MCF 10A (cell line): ENCODE data around the gene MGAT4A. TPM values are rescaled to one million over a fixed set of nuclear protein-coding genes. Genes with fewer than 3 reads are reported as not detected.

ENCODE experiments used
- BruUV-seq: library from RNA; stranded (reverse); fragments of 400-500 nt; replicated peaks from 2 replicates; lab custom pipeline; 2021; lab: Mats Ljungman, UMichigan
- CTCF ChIA-PET: fragments of 300-600 bp; sonication (Branson Sonifier 250); formaldehyde crosslinking; extraction: SDS; loops from one replicate; lab custom pipeline; 2021; ENCODE audit warnings: antibody characterized with exemption, inconsistent platforms; lab: Yijun Ruan, JAX
- POLR2A ChIA-PET: fragments of 300-600, 350-650 bp; sonication (Branson Sonifier 250); formaldehyde crosslinking; extraction: SDS; loops from one replicate; lab custom pipeline; 2020; ENCODE audit warnings: antibody characterized with exemption, inconsistent platforms; lab: Yijun Ruan, JAX
- DNase-seq: peaks from one replicate; pipeline ENCODE4 v3.0.0-alpha.2; 2018; ENCODE audit not compliant: unreplicated experiment
- H3K27ac Mint-ChIP-seq: one replicate; pipeline ENCODE4 v1.8.0; 2022; ENCODE audit warnings: mild to moderate bottlenecking, low read depth, mixed read lengths; ENCODE audit not compliant: unreplicated experiment
- H3K27me3 Mint-ChIP-seq: one replicate; pipeline ENCODE4 v1.8.0; 2022; ENCODE audit warnings: mixed read lengths; ENCODE audit not compliant: insufficient read depth, unreplicated experiment
- H3K36me3 Mint-ChIP-seq: one replicate; pipeline ENCODE4 v1.8.0; 2022; ENCODE audit warnings: mild to moderate bottlenecking, moderate library complexity, mixed read lengths; ENCODE audit not compliant: insufficient read depth, unreplicated experiment
- H3K4me1 Mint-ChIP-seq: one replicate; pipeline ENCODE4 v1.8.0; 2022; ENCODE audit warnings: mixed read lengths; ENCODE audit not compliant: insufficient read depth, unreplicated experiment
- H3K4me3 Mint-ChIP-seq: one replicate; pipeline ENCODE4 v1.8.0; 2022; ENCODE audit warnings: mild to moderate bottlenecking, moderate library complexity, mixed read lengths; ENCODE audit not compliant: unreplicated experiment
- H3K9me3 Mint-ChIP-seq: one replicate; pipeline ENCODE4 v1.8.0; 2022; ENCODE audit warnings: mixed read lengths; ENCODE audit not compliant: unreplicated experiment
- intact Hi-C: fragments of 100-400 bp; cut with micrococcal nuclease; formaldehyde crosslinking; loops from 2 replicates; pipeline ENCODE4 v1.14.1; 2022
- total RNA-seq: library from RNA; stranded (reverse); gene quantifications from 2 replicates; pipeline ENCODE4 v1.2.3, GENCODE V29; 2022
- TF ChIP-seq, protein P1 (sequence below): fragments of 200-600 bp; IDR thresholded peaks from one replicate; pipeline ENCODE4 v1.8.0; 2022; ENCODE audit warnings: antibody characterized with exemption, mild to moderate bottlenecking; ENCODE audit not compliant: unreplicated experiment

The MGAT4A gene
- total RNA-seq, 1 experiment from 2014 or later = 3.7 TPM

DNA sequence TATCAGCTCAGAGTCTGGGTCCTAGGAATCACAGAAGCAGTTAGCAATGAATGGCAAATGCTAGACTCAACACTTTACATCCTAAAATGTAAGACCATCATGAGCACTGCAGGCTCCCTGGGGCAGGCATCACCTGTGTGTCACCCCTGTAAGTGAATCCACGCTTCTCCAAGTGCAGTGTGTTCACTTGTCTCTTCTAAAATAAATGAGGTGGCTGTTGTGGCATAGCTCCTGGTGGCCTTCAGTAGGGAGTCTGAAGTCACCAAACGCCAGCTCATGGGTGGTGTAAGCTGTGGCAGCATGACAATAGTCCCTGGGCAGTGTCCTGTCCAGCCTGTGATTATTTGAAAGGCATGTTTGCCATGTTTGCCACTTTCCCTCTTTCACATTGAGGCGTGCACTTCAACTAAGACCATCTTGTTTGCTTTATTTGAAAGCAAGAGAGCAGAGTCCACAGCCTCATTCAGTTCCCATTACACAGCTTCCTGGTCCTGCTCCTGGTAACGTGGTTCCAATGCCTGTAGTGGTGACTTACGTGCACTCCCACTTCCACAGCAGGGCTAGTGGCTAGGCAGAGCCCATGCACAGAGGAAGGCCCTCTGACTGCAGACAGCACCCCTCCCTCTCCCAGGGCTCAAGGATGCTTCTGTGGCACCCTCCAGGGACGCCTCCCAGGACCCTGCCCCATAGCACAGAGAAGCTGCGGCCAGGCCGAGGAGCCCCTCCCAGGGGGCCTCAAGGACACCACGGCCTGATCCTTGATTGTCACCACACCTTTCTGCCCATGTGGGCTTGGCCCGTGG lies 146.9 kb downstream of the MGAT4A start:
- intact Hi-C loops = no loop called here
- POLR2A ChIA-PET = interaction anchor here (0.9 kb wide), 1 partner anchor 13 kb away, joined by 3 read pairs; no protein-coding TSS in a partner anchor
- no peaks in the 10 kb centered on the region for H3K9me3 Mint-ChIP-seq
- CTCF ChIA-PET = interaction anchor here (0.5 to 0.7 kb wide), 4 partner anchors 21 to 768 kb away, joined by 3 read pairs; no protein-coding TSS in a partner anchor
- DNase-seq = no peak
- TF ChIP-seq, protein P1, sequence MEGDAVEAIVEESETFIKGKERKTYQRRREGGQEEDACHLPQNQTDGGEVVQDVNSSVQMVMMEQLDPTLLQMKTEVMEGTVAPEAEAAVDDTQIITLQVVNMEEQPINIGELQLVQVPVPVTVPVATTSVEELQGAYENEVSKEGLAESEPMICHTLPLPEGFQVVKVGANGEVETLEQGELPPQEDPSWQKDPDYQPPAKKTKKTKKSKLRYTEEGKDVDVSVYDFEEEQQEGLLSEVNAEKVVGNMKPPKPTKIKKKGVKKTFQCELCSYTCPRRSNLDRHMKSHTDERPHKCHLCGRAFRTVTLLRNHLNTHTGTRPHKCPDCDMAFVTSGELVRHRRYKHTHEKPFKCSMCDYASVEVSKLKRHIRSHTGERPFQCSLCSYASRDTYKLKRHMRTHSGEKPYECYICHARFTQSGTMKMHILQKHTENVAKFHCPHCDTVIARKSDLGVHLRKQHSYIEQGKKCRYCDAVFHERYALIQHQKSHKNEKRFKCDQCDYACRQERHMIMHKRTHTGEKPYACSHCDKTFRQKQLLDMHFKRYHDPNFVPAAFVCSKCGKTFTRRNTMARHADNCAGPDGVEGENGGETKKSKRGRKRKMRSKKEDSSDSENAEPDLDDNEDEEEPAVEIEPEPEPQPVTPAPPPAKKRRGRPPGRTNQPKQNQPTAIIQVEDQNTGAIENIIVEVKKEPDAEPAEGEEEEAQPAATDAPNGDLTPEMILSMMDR = no peak
- H3K4me1 Mint-ChIP-seq = no peaks in the 10 kb centered on the region
- H3K27ac Mint-ChIP-seq = no peak overlapping the region
- no peak overlapping the region for H3K4me3 Mint-ChIP-seq
- peaks cover 15% of the 10 kb centered on the region for H3K36me3 Mint-ChIP-seq
- no peaks in the 10 kb centered on the region for H3K27me3 Mint-ChIP-seq
- no TSS peak for BruUV-seq

DNA sequence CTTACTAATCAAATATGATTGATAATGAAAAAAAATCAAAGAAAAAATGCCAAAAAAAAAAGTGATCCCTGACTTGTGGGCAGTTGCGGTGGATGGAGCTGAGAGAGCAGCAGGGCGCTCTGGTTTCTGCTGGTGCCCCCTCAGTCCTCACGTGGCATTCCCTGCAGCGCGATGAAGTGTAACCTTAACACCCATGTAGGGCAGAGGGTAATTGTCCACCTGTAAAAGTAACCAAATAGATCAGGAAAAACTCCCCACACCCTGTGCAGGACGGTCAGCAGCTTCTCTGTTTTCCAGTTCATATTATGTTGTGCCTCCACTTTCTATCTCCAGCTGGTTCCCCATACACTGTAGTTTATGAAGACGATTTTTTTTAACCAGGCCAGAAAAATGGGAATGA lies 147.7 kb downstream of the MGAT4A start:
- TF ChIP-seq, protein P1 = no peak
- Mint-ChIP-seq H3K27ac (no peak overlapping the region), H3K36me3 (peaks cover 17% of the 10 kb centered on the region), H3K9me3 (no peaks in the 10 kb centered on the region), H3K4me3 (no peak overlapping the region), H3K4me1 (no peaks in the 10 kb centered on the region), H3K27me3 (no peaks in the 10 kb centered on the region)
- no TSS peak for BruUV-seq
- intact Hi-C loops = no loop called here
- CTCF ChIA-PET = interaction anchor here (0.5 to 0.7 kb wide), 2 partner anchors 170 to 769 kb away, joined by 3 read pairs; no protein-coding TSS in a partner anchor
- POLR2A ChIA-PET = interaction anchor here (0.9 kb wide), 1 partner anchor 12 kb away, joined by 3 read pairs; no protein-coding TSS in a partner anchor
- no peak for DNase-seq

DNA sequence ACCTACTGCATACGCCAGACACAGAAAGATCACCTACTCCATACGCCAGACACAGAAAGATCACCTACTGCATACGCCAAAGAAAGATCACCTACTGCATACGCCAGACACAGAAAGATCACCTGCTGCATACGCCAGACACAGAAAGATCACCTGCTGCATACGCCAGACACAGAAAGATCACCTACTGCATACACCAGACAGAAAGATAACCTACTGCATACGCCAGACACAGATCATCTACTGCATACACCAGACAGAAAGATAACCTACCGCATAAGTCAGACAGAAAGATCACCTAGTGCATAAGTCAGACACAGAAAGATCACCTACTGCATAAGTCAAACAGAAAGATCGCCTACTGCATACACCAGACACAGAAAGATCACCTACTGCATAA lies 148.4 kb downstream of the MGAT4A start:
- Mint-ChIP-seq H3K4me3 (no peak overlapping the region), H3K9me3 (no peaks in the 10 kb centered on the region), H3K27ac (no peak overlapping the region), H3K27me3 (no peaks in the 10 kb centered on the region), H3K36me3 (peaks cover 14% of the 10 kb centered on the region), H3K4me1 (no peaks in the 10 kb centered on the region)
- DNase-seq = no peak
- POLR2A ChIA-PET = interaction anchor here (0.6 kb wide), 1 partner anchor 808 kb away, joined by 3 read pairs; no protein-coding TSS in a partner anchor
- CTCF ChIA-PET = no interaction called here
- intact Hi-C loops = no loop called here
- BruUV-seq = no TSS peak
- TF ChIP-seq, protein P1 = no peak

DNA sequence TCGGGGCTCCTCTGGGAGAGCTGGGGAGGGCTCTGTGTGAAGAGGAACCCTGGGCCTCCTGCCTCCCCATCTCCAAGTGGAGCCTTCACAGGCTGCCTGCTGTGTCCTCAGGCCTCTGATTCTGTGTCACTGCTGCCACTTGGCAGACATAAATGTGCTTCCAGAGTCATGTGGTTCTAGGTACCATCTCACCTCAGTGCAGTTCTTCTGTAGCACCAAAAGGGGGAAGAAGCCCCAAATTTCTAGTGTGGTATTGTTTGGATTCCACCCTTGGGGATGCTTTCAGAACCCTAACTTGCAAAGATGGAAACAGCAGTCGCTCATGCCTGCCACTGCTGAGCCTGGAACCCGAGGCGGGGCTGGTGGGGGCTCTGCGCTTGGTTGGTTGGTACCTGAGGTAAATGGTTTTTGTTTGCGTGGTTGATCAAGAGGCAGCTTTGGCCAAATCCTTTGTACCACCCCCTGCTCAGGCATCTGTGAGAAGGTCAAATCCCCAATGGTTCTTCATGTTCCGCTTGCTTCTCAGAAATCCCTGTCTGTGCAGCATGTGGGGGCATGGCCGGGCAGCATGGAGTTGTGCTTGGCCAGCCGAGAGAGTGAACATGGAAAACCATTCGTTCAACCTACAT lies 150.2 kb downstream of the MGAT4A start:
- POLR2A ChIA-PET = no interaction called here
- Mint-ChIP-seq H3K4me1 (no peaks in the 10 kb centered on the region), H3K9me3 (no peaks in the 10 kb centered on the region), H3K36me3 (peaks cover 11% of the 10 kb centered on the region), H3K4me3 (no peak overlapping the region), H3K27ac (no peak overlapping the region), H3K27me3 (no peaks in the 10 kb centered on the region)
- no peak for DNase-seq
- CTCF ChIA-PET = interaction anchor here (1.0 to 1.4 kb wide), 3 partner anchors 93 to 168 kb away, joined by 4 to 6 read pairs (median 4); no protein-coding TSS in a partner anchor
- BruUV-seq = no TSS peak
- intact Hi-C loops = no loop called here
- TF ChIP-seq, protein P1 = no peak
